HepG2 (cell line): ENCODE measurements around the gene CAMSAP2. TPM values are rescaled to one million over a fixed set of nuclear protein-coding genes. Genes with fewer than 3 reads are reported as not detected.
A peak's percentile ranks its signal among the peaks of the same experiment; 100 is the strongest.

Experiments used
- ATAC-seq: fragments of 200-7000 bp; cut with Tn5 transposase; 3 replicates; pipeline ENCODE4 v1.9.1; 2020; ENCODE audit warnings: mild to moderate bottlenecking, moderate library complexity
- BruUV-seq: library from RNA; stranded (reverse); fragments of 400-500 nt; replicated peaks from 2 replicates; lab custom pipeline; 2021; lab: Mats Ljungman, UMichigan
- CTCF ChIA-PET: fragments of 300-600 bp; formaldehyde crosslinking; extraction: SDS; loops from one replicate; lab custom pipeline; 2021; ENCODE audit warnings: low total read pairs, inconsistent platforms, low intra/inter-chr PET ratio; lab: Yijun Ruan, JAX
- POLR2A ChIA-PET: fragments of 350-600 bp; sonication (Branson Sonifier 250); formaldehyde crosslinking; loops from one replicate; lab custom pipeline; 2020; ENCODE audit warnings: antibody characterized with exemption, inconsistent platforms; lab: Yijun Ruan, JAX
- DNase-seq: peaks from one replicate; pipeline ENCODE4 v3.0.0-alpha.2; 2015; ENCODE audit warnings: low spot score
- FAIRE-seq: peaks from 3 replicates; lab custom pipeline; 2011; peaks lifted over from hg19 to GRCh38; lab: Jason Lieb, UNC
- H2AFZ ChIP-seq: one replicate; pipeline ENCODE4 v1.6.1; 2011; ENCODE audit warnings: low read length, inconsistent platforms
- H3K27ac ChIP-seq: fragments of 300-600 bp; 3 replicates; pipeline ENCODE4 v1.8.0; 2011; ENCODE audit warnings: mixed run types, mild to moderate bottlenecking, mixed read lengths, low read length, inconsistent platforms; ENCODE audit not compliant: insufficient read depth; ENCODE audit errors: extremely low read length
- H3K27me3 ChIP-seq, 2 experiments: fragments of 200-600 bp in 1 of 2; 2 replicates in 1 of 2; 3 replicates in 1 of 2; pipeline versions ENCODE4 v1.6.0 to v1.8.0; 2011; ENCODE audit warnings: low read length in 2 of 2, mild to moderate bottlenecking in 2 of 2, moderate library complexity in 2 of 2, inconsistent platforms in 1 of 2; ENCODE audit not compliant: insufficient read depth in 2 of 2, control insufficient read depth in 1 of 2
- H3K36me3 ChIP-seq, 2 experiments: fragments of 200-600 bp in 1 of 2; replicated peaks in 1 of 2; 2 replicates in 1 of 2; 3 replicates in 1 of 2; pipeline versions ENCODE4 v1.5.1 to v1.8.0; 2011; ENCODE audit warnings: low read length in 2 of 2, inconsistent platforms in 1 of 2; ENCODE audit not compliant: insufficient read depth in 2 of 2, control insufficient read depth in 1 of 2
- H3K4me1 ChIP-seq: 2 replicates; pipeline ENCODE4 v1.5.1; 2012; ENCODE audit warnings: low read length, inconsistent platforms; ENCODE audit not compliant: insufficient read depth
- H3K4me2 ChIP-seq: 2 replicates; pipeline ENCODE4 v1.6.0; 2011; ENCODE audit warnings: low read depth, low read length, inconsistent platforms
- H3K4me3 ChIP-seq, 3 experiments: fragments of 200-600 bp in 1 of 3; sonication (generic), shearing (Covaris generic) in 1 of 3; replicated peaks in 1 of 3; 2 replicates each; pipeline ENCODE4 v1.5.1; 2011 to 2016; ENCODE audit warnings: low read length in 3 of 3, inconsistent platforms in 2 of 3, low read depth in 2 of 3, mild to moderate bottlenecking in 2 of 3, control low read depth in 1 of 3, mixed read lengths in 1 of 3; ENCODE audit not compliant: insufficient read depth in 1 of 3
- H3K79me2 ChIP-seq: one replicate; pipeline ENCODE4 v1.6.1; 2011; ENCODE audit warnings: low read length, inconsistent platforms; ENCODE audit not compliant: insufficient read depth
- H3K9ac ChIP-seq: 2 replicates; pipeline ENCODE4 v1.6.0; 2011; ENCODE audit warnings: mild to moderate bottlenecking, low read depth, low read length, inconsistent platforms; ENCODE audit not compliant: insufficient read depth
- H3K9me3 ChIP-seq: 2 replicates; pipeline ENCODE4 v1.5.1; 2012; ENCODE audit warnings: mild to moderate bottlenecking, low read length
- H4K20me1 ChIP-seq: 2 replicates; pipeline ENCODE4 v1.6.0; 2011; ENCODE audit warnings: inconsistent platforms, mild to moderate bottlenecking, low read length, moderate library complexity; ENCODE audit not compliant: insufficient read depth
- MAZ ChIP-seq, 2 experiments: sonication (generic) in 1 of 2; formaldehyde crosslinking in 1 of 2; IDR thresholded peaks; 2 replicates each; pipeline versions ENCODE4 v1.5.0 to v1.6.1; 2012 to 2020; ENCODE audit warnings: low read depth in 2 of 2, mild to moderate bottlenecking in 2 of 2, borderline replicate concordance in 1 of 2, improper control_type of control experiment in 1 of 2, low read length in 1 of 2, missing genetic modification reagents in 1 of 2, moderate library complexity in 1 of 2
- ZNF20 ChIP-seq: sonication (generic); formaldehyde crosslinking; IDR thresholded peaks from 2 replicates; pipeline ENCODE4 v1.4.0; 2020; ENCODE audit warnings: mild to moderate bottlenecking, moderate library complexity, missing genetic modification reagents
- ZNF235 ChIP-seq: sonication (generic); formaldehyde crosslinking; IDR thresholded peaks from 2 replicates; pipeline ENCODE4 v1.8.1; 2023; ENCODE audit warnings: mild to moderate bottlenecking, missing genetic modification reagents, borderline replicate concordance
- ZNF350 ChIP-seq: sonication (generic); formaldehyde crosslinking; IDR thresholded peaks from 2 replicates; pipeline ENCODE4 v1.4.0; 2020; ENCODE audit warnings: mild to moderate bottlenecking, low read depth, missing genetic modification reagents, borderline replicate concordance
- ZNF749 ChIP-seq: sonication (generic); formaldehyde crosslinking; IDR thresholded peaks from 2 replicates; pipeline ENCODE4 v1.8.0; 2022; ENCODE audit warnings: mild to moderate bottlenecking, missing genetic modification reagents, moderate library complexity, borderline replicate concordance
- ZNF777 ChIP-seq: sonication (generic); formaldehyde crosslinking; IDR thresholded peaks from 2 replicates; pipeline ENCODE4 v1.4.0; 2020; ENCODE audit warnings: missing genetic modification reagents
- WGBS: methylation state at CpG from one replicate; pipeline ENCODE4 v1.1.6; 2017; ENCODE audit warnings: low lambda C conversion rate; 5-methylcytosine and 5-hydroxymethylcytosine counted together
- in situ Hi-C: cut with HindIII; loops from 2 replicates; pipeline ENCODE4 v1.10.0; 2017; ENCODE audit warnings: low pct_unique_long_range_greater_than_20kb; ENCODE audit not compliant: extremely low pct_ligation_motif_present
- intact Hi-C: fragments of 100-400 bp; cut with micrococcal nuclease; formaldehyde crosslinking; loops from one replicate; pipeline ENCODE4 v1.10.0; 2022; ENCODE audit not compliant: unreplicated experiment
- polyA plus RNA-seq, 8 experiments: library from polyadenylated mRNA; depleted of rRNA in 3 of 8; stranded (reverse) in 7 of 8; unstranded in 1 of 8; fragments of >200 nt; fragmentation: Illumina TruSeq in 4 of 8; extraction: Trizol in 4 of 8; gene quantifications; 2 replicates each; pipeline versions ENCODE4 v1.2.1 to v1.2.3, GENCODE V29; 2011 to 2016; ENCODE audit warnings: low read depth in 4 of 8, missing spikeins in 1 of 8, mixed read lengths in 1 of 8; ENCODE audit not compliant: insufficient read depth in 1 of 8
- total RNA-seq, 5 experiments: library from RNA; depleted of rRNA; stranded (reverse); fragments of >200 nt; fragmentation: Illumina TruSeq; extraction: Trizol; gene quantifications; 2 replicates each; pipeline ENCODE4 v1.2.3, GENCODE V29; 2016; ENCODE audit warnings: low read depth in 1 of 5
- TF ChIP-seq, protein P1 (sequence below): sonication (generic); formaldehyde crosslinking; IDR thresholded peaks from 2 replicates; pipeline ENCODE4 v1.4.0; 2020; ENCODE audit warnings: missing genetic modification reagents
- TF ChIP-seq, protein P2 (sequence below): sonication (generic); formaldehyde crosslinking; conservative IDR thresholded peaks from 2 replicates; pipeline ENCODE4 v1.8.0; 2022; ENCODE audit warnings: low read depth, missing genetic modification reagents

CAMSAP2 gene
- total and polyA plus RNA-seq, 2 of the 13 experiments (the other 11 are each of a cell fraction or from before 2014, with no cell fraction given) = 3.4 to 8.2 TPM

DNA sequence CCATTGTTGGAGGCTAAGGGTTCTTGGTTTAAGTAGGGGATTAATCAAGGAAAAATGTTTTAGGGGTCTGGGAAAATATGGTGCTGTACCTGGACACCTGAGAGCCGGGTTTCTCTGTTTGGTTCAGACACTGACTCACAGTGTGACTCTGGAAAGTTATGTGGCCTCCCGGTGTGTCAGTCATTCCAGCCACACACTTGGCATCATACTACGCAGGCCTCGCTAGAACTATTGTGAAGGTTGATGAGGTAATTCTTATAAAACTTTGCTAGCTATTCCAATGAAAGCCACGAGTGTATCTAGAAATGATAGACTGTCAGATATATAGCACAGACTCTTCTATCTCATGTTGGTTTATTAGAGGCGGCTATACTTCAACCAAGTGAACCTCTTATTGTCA, 4.8 kb upstream of the CAMSAP2 start (continued):
- no peak for TF ChIP-seq ZNF235 (CRISPR knock-in tag)

DNA sequence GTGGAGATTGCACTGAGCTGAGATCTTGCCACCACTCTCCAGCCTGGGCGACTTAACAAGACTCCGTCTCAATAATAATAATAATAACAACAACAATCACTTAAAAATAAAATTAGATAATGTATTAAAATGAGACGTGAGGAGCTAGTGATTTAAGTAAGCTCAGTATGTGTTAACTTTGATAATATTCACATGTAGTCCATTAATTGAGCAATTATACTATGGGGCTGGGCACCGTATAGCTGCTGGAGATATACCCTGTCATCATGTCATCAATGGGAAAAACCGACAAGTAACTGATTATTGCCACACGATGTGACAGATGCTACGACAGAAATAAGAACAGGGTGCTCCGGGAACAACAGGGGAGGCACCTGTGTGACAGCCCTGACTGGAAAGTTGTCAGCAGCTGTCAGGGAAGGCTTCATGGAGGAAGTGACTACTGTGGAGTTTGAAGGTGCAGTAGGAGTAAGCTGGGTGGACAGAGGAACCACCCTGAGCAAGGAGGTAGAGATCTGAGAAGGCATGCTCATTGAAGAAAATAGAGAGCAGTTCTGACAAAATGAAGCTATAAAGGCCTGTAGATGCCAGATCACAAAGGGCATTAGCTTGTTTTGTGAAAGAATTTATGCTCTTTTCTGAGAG, 924 bp upstream of the CAMSAP2 start:
- ATAC-seq = peak; percentile 4; the same call in 2 of the 3 replicates
- H4K20me1 ChIP-seq = 0 out of 2 replicates have a peak, but pooled peaks cover 6% of the 10 kb centered on the region
- no peak for DNase-seq
- intact Hi-C loops (loop anchor here (2.0 kb wide), 1 partner anchor 69 kb away; the partner anchor contains the start of gene DDX59), in situ Hi-C loops (no loop called here)
- ChIA-PET POLR2A (interaction anchor here (2.3 kb wide), 1 partner anchor 68 kb away, joined by 20 read pairs; the partner anchor contains the start of gene DDX59), CTCF (no interaction called here)
- no peaks in the 10 kb centered on the region for H3K36me3 ChIP-seq
- BruUV-seq = no TSS peak
- peak overlapping the region; percentile 98 for H3K4me2 ChIP-seq
- H3K4me1 ChIP-seq = peaks cover 36% of the 10 kb centered on the region
- no peak overlapping the region for H3K27ac ChIP-seq
- H3K79me2 ChIP-seq = peaks cover 26% of the 10 kb centered on the region
- H3K9me3 ChIP-seq = no peaks in the 10 kb centered on the region
- H3K27me3 ChIP-seq = peaks cover 0 to 10% of the 10 kb centered on the region in 2 experiments; a peak in 2 of 5 replicates
- TF ChIP-seq ZNF20 (CRISPR knock-in tag) = no peak
- TF ChIP-seq, protein P1, sequence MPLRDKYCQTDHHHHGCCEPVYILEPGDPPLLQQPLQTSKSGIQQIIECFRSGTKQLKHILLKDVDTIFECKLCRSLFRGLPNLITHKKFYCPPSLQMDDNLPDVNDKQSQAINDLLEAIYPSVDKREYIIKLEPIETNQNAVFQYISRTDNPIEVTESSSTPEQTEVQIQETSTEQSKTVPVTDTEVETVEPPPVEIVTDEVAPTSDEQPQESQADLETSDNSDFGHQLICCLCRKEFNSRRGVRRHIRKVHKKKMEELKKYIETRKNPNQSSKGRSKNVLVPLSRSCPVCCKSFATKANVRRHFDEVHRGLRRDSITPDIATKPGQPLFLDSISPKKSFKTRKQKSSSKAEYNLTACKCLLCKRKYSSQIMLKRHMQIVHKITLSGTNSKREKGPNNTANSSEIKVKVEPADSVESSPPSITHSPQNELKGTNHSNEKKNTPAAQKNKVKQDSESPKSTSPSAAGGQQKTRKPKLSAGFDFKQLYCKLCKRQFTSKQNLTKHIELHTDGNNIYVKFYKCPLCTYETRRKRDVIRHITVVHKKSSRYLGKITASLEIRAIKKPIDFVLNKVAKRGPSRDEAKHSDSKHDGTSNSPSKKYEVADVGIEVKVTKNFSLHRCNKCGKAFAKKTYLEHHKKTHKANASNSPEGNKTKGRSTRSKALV (CRISPR knock-in tag) = 0 out of 2 replicates have a peak, but pooled peaks have one; percentile 26
- TF ChIP-seq ZNF777 (CRISPR knock-in tag) = 0 out of 2 replicates have a peak, but pooled peaks have one; percentile 43
- TF ChIP-seq, protein P2, sequence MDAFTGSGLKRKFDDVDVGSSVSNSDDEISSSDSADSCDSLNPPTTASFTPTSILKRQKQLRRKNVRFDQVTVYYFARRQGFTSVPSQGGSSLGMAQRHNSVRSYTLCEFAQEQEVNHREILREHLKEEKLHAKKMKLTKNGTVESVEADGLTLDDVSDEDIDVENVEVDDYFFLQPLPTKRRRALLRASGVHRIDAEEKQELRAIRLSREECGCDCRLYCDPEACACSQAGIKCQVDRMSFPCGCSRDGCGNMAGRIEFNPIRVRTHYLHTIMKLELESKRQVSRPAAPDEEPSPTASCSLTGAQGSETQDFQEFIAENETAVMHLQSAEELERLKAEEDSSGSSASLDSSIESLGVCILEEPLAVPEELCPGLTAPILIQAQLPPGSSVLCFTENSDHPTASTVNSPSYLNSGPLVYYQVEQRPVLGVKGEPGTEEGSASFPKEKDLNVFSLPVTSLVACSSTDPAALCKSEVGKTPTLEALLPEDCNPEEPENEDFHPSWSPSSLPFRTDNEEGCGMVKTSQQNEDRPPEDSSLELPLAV = no peak
- TF ChIP-seq ZNF350 (CRISPR knock-in tag) = 0 out of 2 replicates have a peak, but pooled peaks have one; percentile 13
- 0 out of 2 replicates have a peak, but pooled peaks have one; percentile 5 for TF ChIP-seq ZNF749 (CRISPR knock-in tag)
- TF ChIP-seq MAZ (IDR thresholded peaks at IDR 0.05; ENCODE audit: borderline replicate concordance, low read depth, low read length) = no peak
- 0 out of 2 replicates have a peak, but pooled peaks have one; percentile 0 for TF ChIP-seq MAZ (CRISPR knock-in tag; IDR thresholded peaks at IDR 0.05; ENCODE audit: low read depth)
- WGBS = 54% methylated on average over 8 of the region's 8 CpGs
- H3K4me3 ChIP-seq = peak overlapping the region; percentile 65 to 93 (median 65); a peak in 5 of 6 replicates
- H3K9ac ChIP-seq = peak overlapping the region; percentile 39
- no peak for FAIRE-seq
- peak overlapping the region; percentile 97 for H2AFZ ChIP-seq
